Measurements from ENCODE around the gene FOSL1.

DNA sequence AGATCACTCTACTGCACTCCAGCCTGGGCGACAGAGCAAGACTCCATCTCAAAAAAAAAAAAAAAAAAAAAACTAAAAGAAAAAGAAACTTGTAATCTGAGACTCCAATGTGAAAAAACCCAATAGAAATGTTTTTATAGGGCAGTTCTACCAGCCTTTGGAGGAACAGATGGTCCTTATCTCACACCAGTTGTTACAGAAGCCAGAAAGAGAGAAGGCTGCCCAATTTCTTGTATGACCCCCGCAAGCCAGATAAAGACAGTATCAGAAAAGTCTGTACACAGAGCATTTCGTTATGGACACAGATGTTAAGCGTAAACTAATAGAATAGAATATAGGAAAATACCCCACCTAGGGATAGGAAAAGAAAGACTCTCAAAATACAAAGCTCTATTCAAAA, 33.8 kb upstream of the FOSL1 start:
- TF ChIP-seq CTCF (conservative IDR thresholded peaks at IDR 0.05 in 1 of 2, IDR thresholded peaks at IDR 0.05 in 1 of 2; ENCODE audit: low read depth in 1 of 2, low read length in 2 of 2) (no peak), EZH2 (IDR thresholded peaks at IDR 0.05; ENCODE audit: low read length, missing control alignments) (no peak)
